Keratinocyte (primary cell): Measurements from ENCODE around the gene TRIM28. TPM values are rescaled to one million over a fixed set of nuclear protein-coding genes. Genes with fewer than 3 reads are reported as not detected.

Source experiments
- DNase-seq: peaks from one replicate; pipeline ENCODE4 v3.0.0-alpha.2; 2011; ENCODE audit warnings: low read depth, missing footprints, low spot score
- FAIRE-seq: peaks from 2 replicates; lab custom pipeline; 2011; peaks lifted over from hg19 to GRCh38; lab: Jason Lieb, UNC
- H2AFZ ChIP-seq: 2 replicates; pipeline ENCODE4 v1.6.0; 2012; ENCODE audit warnings: low read length, control low read depth, inconsistent platforms; ENCODE audit not compliant: control insufficient read depth
- H3K27ac ChIP-seq: 2 replicates; pipeline ENCODE4 v1.5.1; 2011; ENCODE audit warnings: low read length; ENCODE audit not compliant: control insufficient read depth, insufficient read depth
- H3K27me3 ChIP-seq: 3 replicates; pipeline ENCODE4 v1.6.0; 2011; ENCODE audit warnings: low read length; ENCODE audit not compliant: control insufficient read depth, insufficient read depth; ENCODE audit errors: extremely low read depth
- H3K36me3 ChIP-seq, 2 experiments: 2 replicates in 1 of 2; 3 replicates in 1 of 2; pipeline ENCODE4 v1.5.1; 2011; ENCODE audit warnings: low read length in 2 of 2, mild to moderate bottlenecking in 1 of 2; ENCODE audit not compliant: control insufficient read depth in 2 of 2, insufficient read depth in 2 of 2; ENCODE audit errors: extremely low read depth in 1 of 2
- H3K4me1 ChIP-seq: 3 replicates; pipeline ENCODE4 v1.5.1; 2011; ENCODE audit warnings: low read length; ENCODE audit not compliant: control insufficient read depth, insufficient read depth; ENCODE audit errors: extremely low read depth
- H3K4me2 ChIP-seq: 3 replicates; pipeline ENCODE4 v1.6.0; 2011; ENCODE audit warnings: low read depth, low read length; ENCODE audit not compliant: control insufficient read depth, insufficient read depth; ENCODE audit errors: extremely low read depth
- H3K4me3 ChIP-seq, 3 experiments: fragments of 200-600 bp in 1 of 3; sonication (generic) in 1 of 3; 2 replicates in 2 of 3; 3 replicates in 1 of 3; pipeline ENCODE4 v1.5.1; 2011 to 2016; ENCODE audit warnings: low read length in 3 of 3, mild to moderate bottlenecking in 3 of 3, control low read depth in 2 of 3, inconsistent platforms in 1 of 3, low read depth in 1 of 3, mixed read lengths in 1 of 3, mixed run types in 1 of 3, moderate library complexity in 1 of 3; ENCODE audit not compliant: control insufficient read depth in 2 of 3, insufficient read depth in 2 of 3; ENCODE audit errors: extremely low read depth in 1 of 3
- H3K79me2 ChIP-seq: 2 replicates; pipeline ENCODE4 v1.6.0; 2012; ENCODE audit warnings: low read length; ENCODE audit not compliant: control insufficient read depth, insufficient read depth
- H3K9ac ChIP-seq: 3 replicates; pipeline ENCODE4 v1.6.0; 2011; ENCODE audit warnings: low read length; ENCODE audit not compliant: control insufficient read depth, insufficient read depth; ENCODE audit errors: extremely low read depth
- H3K9me1 ChIP-seq: 3 replicates; pipeline ENCODE4 v1.6.0; 2011; ENCODE audit warnings: low read length; ENCODE audit not compliant: control insufficient read depth, insufficient read depth; ENCODE audit errors: extremely low read depth
- H3K9me3 ChIP-seq: 2 replicates; pipeline ENCODE4 v1.5.1; 2012; ENCODE audit warnings: low read depth, low read length; ENCODE audit not compliant: control insufficient read depth
- H4K20me1 ChIP-seq: 3 replicates; pipeline ENCODE4 v1.6.0; 2011; ENCODE audit warnings: low read length; ENCODE audit not compliant: control insufficient read depth, insufficient read depth; ENCODE audit errors: extremely low read depth
- CTCF ChIP-seq, 3 experiments: IDR thresholded peaks in 1 of 3; conservative IDR thresholded peaks in 1 of 3; optimal IDR thresholded peaks in 1 of 3; 2 replicates in 2 of 3; 3 replicates in 1 of 3; pipeline versions ENCODE3 to v1.5.1; 2011; ENCODE audit warnings: low read length in 3 of 3, mild to moderate bottlenecking in 3 of 3, moderate library complexity in 2 of 3, control low read depth in 1 of 3, inconsistent platforms in 1 of 3; ENCODE audit not compliant: insufficient read depth in 2 of 3; ENCODE audit errors: extremely low read depth in 1 of 3
- EZH2 ChIP-seq: IDR thresholded peaks from one replicate; pipeline ENCODE4 v1.6.1; 2012; ENCODE audit warnings: inconsistent platforms, mild to moderate bottlenecking, low read length, moderate library complexity
- dilution Hi-C: fragments of 300-500 bp; cut with MboI; formaldehyde crosslinking; loops from one replicate; pipeline ENCODE4 v1.7.0; 2020; ENCODE audit warnings: low sequenced_read_pairs; ENCODE audit not compliant: extremely low pct_ligation_motif_present
- polyA plus RNA-seq, 5 experiments: library from polyadenylated mRNA; depleted of rRNA in 3 of 5; stranded (reverse) in 3 of 5; stranded (forward) in 1 of 5; unstranded in 1 of 5; fragments of >200 nt; gene quantifications; 1 replicate in 1 of 5; 2 replicates in 3 of 5; 3 replicates in 1 of 5; pipeline versions ENCODE4 v1.2.1 to v1.2.3, GENCODE V29; 2011 to 2012; ENCODE audit warnings: missing spikeins in 2 of 5, low read depth in 1 of 5, low replicate concordance in 1 of 5

TRIM28 gene
- polyA plus RNA-seq, 1 donor (not counting 4 experiments of a cell fraction or from before 2014, with no cell fraction given): 290 TPM

DNA sequence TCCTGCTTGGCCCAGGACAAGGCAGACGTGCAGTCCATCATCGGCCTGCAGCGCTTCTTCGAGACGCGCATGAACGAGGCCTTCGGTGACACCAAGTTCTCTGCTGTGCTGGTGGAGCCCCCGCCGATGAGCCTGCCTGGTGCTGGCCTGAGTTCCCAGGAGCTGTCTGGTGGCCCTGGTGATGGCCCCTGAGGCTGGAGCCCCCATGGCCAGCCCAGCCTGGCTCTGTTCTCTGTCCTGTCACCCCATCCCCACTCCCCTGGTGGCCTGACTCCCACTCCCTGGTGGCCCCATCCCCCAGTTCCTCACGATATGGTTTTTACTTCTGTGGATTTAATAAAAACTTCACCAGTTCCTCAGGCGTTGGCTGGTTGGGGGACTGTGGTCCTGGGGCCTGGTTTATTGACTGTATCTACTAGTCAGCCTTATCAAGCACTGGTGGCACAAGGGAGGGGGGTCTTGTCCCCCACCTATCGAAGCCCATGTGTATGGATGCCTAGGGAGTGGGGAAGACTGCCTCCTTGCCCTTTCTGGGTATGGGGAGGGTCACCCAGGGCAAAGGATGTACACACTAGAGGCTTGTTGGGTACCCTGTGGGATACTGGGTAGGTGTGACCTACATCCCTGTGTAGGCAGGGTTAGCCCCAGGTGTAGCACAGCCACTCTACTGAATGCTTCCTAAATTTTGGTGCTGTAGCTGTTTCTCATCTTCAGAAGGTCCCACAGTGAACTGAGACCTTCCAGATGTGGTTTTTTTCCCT is 6.7 kb downstream of the TRIM28 start:
- DNase-seq: no peak
- no peak for TF ChIP-seq EZH2
- TF ChIP-seq CTCF (optimal IDR thresholded peaks at IDR 0.05 in 1 of 3, IDR thresholded peaks at IDR 0.05 in 1 of 3, conservative IDR thresholded peaks at IDR 0.05 in 1 of 3; ENCODE audit: extremely low read depth in 1 of 3, insufficient read depth in 2 of 3, low read length in 3 of 3): no peak
- Histone ChIP-seq H3K4me3 (no peak overlapping the region), H2AFZ (no peak overlapping the region), H3K36me3 (peaks cover 56 to 63% of the 10 kb centered on the region in 2 experiments), H4K20me1 (peaks cover 44% of the 10 kb centered on the region), H3K9me3 (no peaks in the 10 kb centered on the region), H3K27me3 (no peaks in the 10 kb centered on the region), H3K4me2 (no peak overlapping the region), H3K9ac (no peak overlapping the region), H3K4me1 (peaks cover 26% of the 10 kb centered on the region), H3K79me2 (peaks cover 70% of the 10 kb centered on the region), H3K9me1 (peaks cover 9% of the 10 kb centered on the region), H3K27ac (no peak overlapping the region)
- FAIRE-seq: no peak
- dilution Hi-C loops: no loop called here

GRCh38 chr19:58551123-58551497 is 7.2 kb downstream of the TRIM28 start:
- TF ChIP-seq CTCF (optimal IDR thresholded peaks at IDR 0.05 in 1 of 3, IDR thresholded peaks at IDR 0.05 in 1 of 3, conservative IDR thresholded peaks at IDR 0.05 in 1 of 3; ENCODE audit: extremely low read depth in 1 of 3, insufficient read depth in 2 of 3, low read length in 3 of 3) (no peak), EZH2 (no peak)
- Histone ChIP-seq H3K27ac (no peak overlapping the region), H3K4me2 (no peak overlapping the region), H2AFZ (no peak overlapping the region), H3K9me1 (peaks cover 8% of the 10 kb centered on the region), H3K27me3 (no peaks in the 10 kb centered on the region), H3K79me2 (peaks cover 69% of the 10 kb centered on the region), H3K36me3 (peaks cover 57 to 60% of the 10 kb centered on the region in 2 experiments), H3K9me3 (no peaks in the 10 kb centered on the region), H3K4me3 (no peak overlapping the region), H4K20me1 (peaks cover 38% of the 10 kb centered on the region), H3K4me1 (peaks cover 22% of the 10 kb centered on the region), H3K9ac (no peak overlapping the region)
- DNase-seq: no peak
- dilution Hi-C loops: no loop called here
- no peak for FAIRE-seq
